GM12878 (cell line): ENCODE results near the gene NLRP10. TPM values are rescaled to one million over a fixed set of nuclear protein-coding genes. Genes with fewer than 3 reads are reported as not detected.
A peak's percentile ranks its signal among the peaks of the same experiment; 100 is the strongest.
"Not testable (repeated sequence)": the region's sequence is repeated elsewhere in the genome, so short reads cannot be mapped to it uniquely, and the experiment has no call there.

Experiments used
- ATAC-seq: fragments of 200-7000 bp; cut with Tn5 transposase; 3 replicates; pipeline ENCODE4 v1.9.1; 2020; ENCODE audit warnings: mild to moderate bottlenecking, moderate library complexity
- BruUV-seq: library from RNA; stranded (reverse); fragments of 400-500 nt; replicated peaks from 2 replicates; lab custom pipeline; 2021; lab: Mats Ljungman, UMichigan
- CTCF ChIA-PET: fragments of 300-600 bp; sonication (Branson Sonifier 250); formaldehyde crosslinking; extraction: SDS; loops from one replicate; lab custom pipeline; 2021; ENCODE audit warnings: inconsistent platforms; lab: Yijun Ruan, JAX
- POLR2A ChIA-PET: fragments of 350-600 bp; formaldehyde crosslinking; extraction: SDS; loops from one replicate; lab custom pipeline; 2021; ENCODE audit warnings: inconsistent platforms; lab: Charles Lee
- RAD21 ChIA-PET: fragments of 300-600 bp; sonication (Branson Sonifier 250); formaldehyde crosslinking; loops from one replicate; lab custom pipeline; 2023; ENCODE audit warnings: antibody characterized with exemption; ENCODE audit not compliant: unreplicated experiment; lab: Charles Lee
- SMC1A ChIA-PET: fragments of 300-600 bp; sonication (Branson Sonifier 250); formaldehyde crosslinking; loops from one replicate; lab custom pipeline; 2023; ENCODE audit not compliant: unreplicated experiment, uncharacterized antibody; lab: Charles Lee
- DNase-seq: peaks from one replicate; pipeline ENCODE4 v3.0.0-alpha.2; 2011; ENCODE audit warnings: low read depth, low spot score
- FAIRE-seq: peaks from 3 replicates; lab custom pipeline; 2011; peaks lifted over from hg19 to GRCh38; lab: Jason Lieb, UNC
- H2AFZ ChIP-seq: 2 replicates; pipeline ENCODE4 v1.6.0; 2011; ENCODE audit warnings: low read depth, low read length, control low read depth; ENCODE audit not compliant: control insufficient read depth
- H3K27ac ChIP-seq: 2 replicates; pipeline ENCODE4 v1.5.1; 2011; ENCODE audit warnings: control low read depth; ENCODE audit not compliant: control insufficient read depth, insufficient read depth
- H3K27me3 ChIP-seq, 2 experiments: replicated peaks in 1 of 2; 2 replicates each; pipeline versions ENCODE4 v1.6.0 to v1.6.1; 2011; ENCODE audit warnings: low read length in 1 of 2; ENCODE audit not compliant: control insufficient read depth in 2 of 2, insufficient read depth in 2 of 2
- H3K36me3 ChIP-seq, 2 experiments: 2 replicates each; pipeline ENCODE4 v1.5.1; 2011; ENCODE audit warnings: low read length in 1 of 2; ENCODE audit not compliant: control insufficient read depth in 2 of 2, insufficient read depth in 2 of 2
- H3K4me1 ChIP-seq: 2 replicates; pipeline ENCODE4 v1.6.1; 2011; ENCODE audit warnings: mild to moderate bottlenecking, low read length, moderate library complexity, mixed read lengths; ENCODE audit not compliant: control insufficient read depth, insufficient read depth
- H3K4me2 ChIP-seq: 2 replicates; pipeline ENCODE4 v1.6.0; 2011; ENCODE audit warnings: control low read depth; ENCODE audit not compliant: control insufficient read depth, insufficient read depth
- H3K4me3 ChIP-seq: fragments of 200-600 bp; sonication (generic); 2 replicates; pipeline ENCODE4 v1.5.1; 2016
- H3K79me2 ChIP-seq: 2 replicates; pipeline ENCODE4 v1.6.0; 2011; ENCODE audit warnings: low read length; ENCODE audit not compliant: control insufficient read depth, insufficient read depth
- H3K9ac ChIP-seq: 2 replicates; pipeline ENCODE4 v1.8.0; 2011; ENCODE audit warnings: low read length, control low read depth, mixed read lengths; ENCODE audit not compliant: control insufficient read depth, insufficient read depth
- H3K9me3 ChIP-seq: replicated peaks from 3 replicates; pipeline ENCODE4 v1.5.1; 2011; ENCODE audit warnings: mild to moderate bottlenecking, low read length; ENCODE audit not compliant: control insufficient read depth, insufficient read depth
- H4K20me1 ChIP-seq: 2 replicates; pipeline ENCODE4 v1.6.0; 2011; ENCODE audit not compliant: control insufficient read depth, insufficient read depth
- CBX5 ChIP-seq: sonication (generic); IDR thresholded peaks from 2 replicates; pipeline ENCODE4 v1.6.1; 2016; ENCODE audit warnings: low read depth, moderate library complexity, mild to moderate bottlenecking, inconsistent platforms
- IKZF2 ChIP-seq, 2 experiments: fragments of 450-650 bp; IDR thresholded peaks; 2 replicates each; pipeline ENCODE4 v1.6.1; 2017; ENCODE audit warnings: mild to moderate bottlenecking in 2 of 2, moderate library complexity in 2 of 2
- POU2F2 ChIP-seq: IDR thresholded peaks from 3 replicates; pipeline ENCODE4 v1.6.1; 2011; ENCODE audit warnings: low read depth, mild to moderate bottlenecking, low read length, borderline replicate concordance
- WRNIP1 ChIP-seq: IDR thresholded peaks from 2 replicates; pipeline ENCODE4 v1.6.1; 2011; ENCODE audit warnings: low read depth, low read length, improper control_type of control experiment, borderline replicate concordance
- ZNF217 ChIP-seq: fragments of 450-650 bp; IDR thresholded peaks from 2 replicates; pipeline ENCODE4 v1.6.1; 2017; ENCODE audit warnings: antibody characterized with exemption, mild to moderate bottlenecking
- WGBS: methylation state at CpG from one replicate; pipeline ENCODE4 v1.1.6; 2016; ENCODE audit warnings: low lambda C conversion rate; ENCODE audit not compliant: insufficient replicate concordance, insufficient coverage; ENCODE audit errors: missing lambda C conversion rate; 5-methylcytosine and 5-hydroxymethylcytosine counted together
- in situ Hi-C: fragments of 300-500 bp; cut with MboI; formaldehyde crosslinking; loops from 9 replicates; pipeline ENCODE4 v1.14.3; 2018; ENCODE audit warnings: mixed read lengths
- intact Hi-C: fragments of 100-400 bp; cut with micrococcal nuclease; formaldehyde crosslinking; loops from one replicate; pipeline ENCODE4 v1.14.2; 2022; ENCODE audit not compliant: unreplicated experiment
- polyA plus RNA-seq, 11 experiments: library from polyadenylated mRNA; depleted of rRNA in 4 of 11; unstranded in 6 of 11; stranded (reverse) in 5 of 11; fragments of >200 nt; fragmentation: Nextera tagmentation in 4 of 11; fragmentation: Illumina TruSeq in 1 of 11; extraction: Ambion mirVana in 4 of 11; extraction: Trizol in 1 of 11; gene quantifications; 1 replicate in 1 of 11; 2 replicates in 10 of 11; pipeline versions ENCODE4 v1.2.1 to v1.2.3, GENCODE V29; 2011 to 2016; ENCODE audit warnings: inconsistent platforms in 2 of 11, missing spikeins in 2 of 11, low read depth in 1 of 11
- total RNA-seq, 4 experiments: library from RNA; depleted of rRNA in 3 of 4; stranded (reverse); fragments of >200 nt in 3 of 4; fragmentation: Illumina TruSeq in 1 of 4; extraction: Trizol in 1 of 4; gene quantifications; 2 replicates each; pipeline versions ENCODE4 v1.2.1 to v1.2.3, GENCODE V29; 2013 to 2021
- TF ChIP-seq, protein P1 (sequence below): IDR thresholded peaks from 2 replicates; pipeline ENCODE4 v1.6.1; 2011; ENCODE audit warnings: mild to moderate bottlenecking, low read depth, low read length, moderate library complexity; ENCODE audit not compliant: insufficient replicate concordance
- TF ChIP-seq, protein P2 (sequence below): fragments of 450-650 bp; IDR thresholded peaks from 2 replicates; pipeline ENCODE4 v1.6.1; 2017; ENCODE audit warnings: mild to moderate bottlenecking, moderate library complexity

Gene NLRP10
- total and polyA plus RNA-seq, 10 of the 15 experiments (the other 5 are each of a cell fraction or from before 2014, with no cell fraction given), result 0.04 TPM; not detected in 9

DNA sequence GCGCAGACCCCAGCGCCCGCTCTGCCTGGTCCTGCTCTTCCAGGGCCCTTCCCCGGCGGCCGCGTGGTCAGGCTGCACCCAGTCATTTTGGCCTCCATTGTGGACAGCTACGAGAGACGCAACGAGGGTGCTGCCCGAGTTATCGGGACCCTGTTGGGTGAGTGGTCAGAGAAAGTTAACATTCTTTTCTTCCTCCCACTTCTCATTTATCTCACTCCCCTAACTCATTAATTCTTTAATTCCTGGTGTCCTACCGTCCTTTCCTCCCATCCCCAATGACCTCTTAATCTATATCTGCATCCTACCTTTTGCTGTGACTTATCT, 22.3 kb upstream of the NLRP10 start:
- in situ Hi-C loops (loop anchor here (5.0 kb wide), 2 partner anchors 95 to 890 kb away; no protein-coding TSS in a partner anchor), intact Hi-C loops (loop anchor here (1.0 to 2.0 kb wide), 2 partner anchors 95 to 889 kb away; no protein-coding TSS in a partner anchor)
- H3K4me2 ChIP-seq, result peak overlapping the region; percentile 93
- not testable (repeated sequence) for H3K36me3 ChIP-seq, H3K27me3 ChIP-seq, H2AFZ ChIP-seq, H3K9me3 ChIP-seq, BruUV-seq, FAIRE-seq, H4K20me1 ChIP-seq, DNase-seq
- H3K27ac ChIP-seq, result peak overlapping the region; percentile 24; the same call in 1 of the 2 replicates
- ChIA-PET RAD21 (interaction anchor here (0.6 to 7.2 kb wide), 12 partner anchors 9 to 889 kb away, joined by 3 to 161 read pairs (median 5); no protein-coding TSS in a partner anchor), CTCF (interaction anchor here (0.7 to 6.2 kb wide), 33 partner anchors 8 to 1759 kb away, joined by 3 to 271 read pairs (median 6); partner anchors contain the start of gene NLRP10), SMC1A (interaction anchor here (0.8 to 6.2 kb wide), 15 partner anchors 9 to 470 kb away, joined by 3 to 190 read pairs (median 7); no protein-coding TSS in a partner anchor), POLR2A (interaction anchor here (1.4 to 2.5 kb wide), 2 partner anchors 10 to 95 kb away, joined by 6 to 29 read pairs; no protein-coding TSS in a partner anchor)
- peak overlapping the region; percentile 36 for H3K9ac ChIP-seq
- peak overlapping the region; percentile 91 for H3K4me3 ChIP-seq
- 0% methylated on average over 13 of the region's 13 CpGs for WGBS
- peak; percentile 38 for ATAC-seq
- H3K4me1 ChIP-seq, result peaks cover 11% of the 10 kb centered on the region
- H3K79me2 ChIP-seq, result peaks cover 32% of the 10 kb centered on the region

DNA sequence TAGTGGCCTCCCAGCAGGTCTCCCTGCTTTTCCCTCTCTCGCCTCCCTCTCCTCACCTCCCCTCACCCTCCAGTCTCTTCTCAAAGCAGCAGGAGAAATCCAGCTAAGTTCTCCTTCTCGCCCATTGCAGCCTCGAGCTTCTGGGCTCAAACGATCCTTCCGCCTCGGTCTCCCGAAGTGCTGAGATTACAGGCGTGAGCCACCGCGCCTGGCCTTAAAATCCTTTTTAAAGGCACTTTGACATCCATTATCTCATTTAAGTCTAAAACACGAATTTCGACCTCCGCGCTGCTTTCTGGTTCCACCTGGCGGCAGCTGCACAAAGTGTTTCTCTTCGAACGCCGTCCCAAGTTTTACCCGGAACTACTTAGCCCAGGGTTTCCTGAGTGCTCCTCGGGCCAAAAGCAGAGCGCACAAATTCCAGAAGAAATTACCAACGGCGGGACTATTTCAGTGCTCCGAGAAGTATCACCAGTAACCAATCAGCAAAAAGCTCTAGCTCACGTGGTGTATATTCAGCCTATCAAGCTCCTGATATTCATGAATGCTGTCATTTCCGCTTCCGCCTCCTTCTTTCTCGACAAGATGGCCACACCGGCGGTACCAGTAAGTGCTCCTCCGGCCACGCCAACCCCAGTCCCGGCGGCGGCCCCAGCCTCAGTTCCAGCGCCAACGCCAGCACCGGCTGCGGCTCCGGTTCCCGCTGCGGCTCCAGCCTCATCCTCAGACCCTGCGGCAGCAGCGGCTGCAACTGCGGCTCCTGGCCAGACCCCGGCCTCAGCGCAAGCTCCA, 21.7 kb upstream of the NLRP10 start, which contains the start of gene EIF3F:
Gene EIF3F (plus strand): TSS at position 570 of the 792 bp plus-strand sequence. CDS start 16 bp downstream, at position 586.
- RAD21 ChIA-PET, result interaction anchor here (0.6 to 7.2 kb wide), 15 partner anchors 9 to 889 kb away, joined by 3 to 161 read pairs (median 4); no protein-coding TSS in a partner anchor
- peak; percentile 95 for ATAC-seq
- Histone ChIP-seq H3K9ac (peak within 1 kb of the TSS; percentile 67), H3K27ac (peak within 1 kb of the TSS; percentile 30), H3K4me2 (peak within 1 kb of the TSS; percentile 93), H3K4me1 (peaks cover 11% of the 10 kb centered on the region), H3K4me3 (peak within 1 kb of the TSS; percentile 91), H4K20me1 (no peaks in the 10 kb centered on the region), H3K79me2 (peaks cover 32% of the 10 kb centered on the region), H3K36me3 (peaks cover 2 to 8% of the 10 kb centered on the region in 2 experiments; a peak in 3 of 4 replicates), H2AFZ (peak within 1 kb of the TSS; percentile 92), H3K9me3 (no peaks in the 10 kb centered on the region), H3K27me3 (no peaks in the 10 kb centered on the region)
- SMC1A ChIA-PET, result interaction anchor here (0.6 to 6.2 kb wide), 22 partner anchors 9 to 1061 kb away, joined by 3 to 190 read pairs (median 4); partner anchors contain the start of gene ZNF215
- WGBS, result under 1% methylated on average over 47 of the region's 47 CpGs
- intact Hi-C loops, result loop anchor here (1.0 to 2.0 kb wide), 2 partner anchors 95 to 888 kb away; no protein-coding TSS in a partner anchor
- in situ Hi-C loops, result loop anchor here (5.0 kb wide), 2 partner anchors 95 to 890 kb away; no protein-coding TSS in a partner anchor
- peak; percentile 96 for FAIRE-seq
- BruUV-seq, result no TSS peak
- CTCF ChIA-PET, result interaction anchor here (0.7 to 6.2 kb wide), 35 partner anchors 9 to 1758 kb away, joined by 3 to 271 read pairs (median 5); partner anchors contain the start of gene NLRP10
- POLR2A ChIA-PET, result interaction anchor here (0.5 to 2.5 kb wide), 4 partner anchors 9 to 1382 kb away, joined by 5 to 29 read pairs (median 6); no protein-coding TSS in a partner anchor
- peak; percentile 100 for DNase-seq
- no peak for TF ChIP-seq ZNF217
- peak; percentile 85; the same call in 1 of the 2 replicates for TF ChIP-seq WRNIP1
- TF ChIP-seq, protein P1, sequence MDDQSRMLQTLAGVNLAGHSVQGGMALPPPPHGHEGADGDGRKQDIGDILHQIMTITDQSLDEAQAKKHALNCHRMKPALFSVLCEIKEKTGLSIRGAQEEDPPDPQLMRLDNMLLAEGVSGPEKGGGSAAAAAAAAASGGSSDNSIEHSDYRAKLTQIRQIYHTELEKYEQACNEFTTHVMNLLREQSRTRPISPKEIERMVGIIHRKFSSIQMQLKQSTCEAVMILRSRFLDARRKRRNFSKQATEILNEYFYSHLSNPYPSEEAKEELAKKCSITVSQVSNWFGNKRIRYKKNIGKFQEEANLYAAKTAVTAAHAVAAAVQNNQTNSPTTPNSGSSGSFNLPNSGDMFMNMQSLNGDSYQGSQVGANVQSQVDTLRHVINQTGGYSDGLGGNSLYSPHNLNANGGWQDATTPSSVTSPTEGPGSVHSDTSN, result peak; percentile 44
- TF ChIP-seq, protein P2, sequence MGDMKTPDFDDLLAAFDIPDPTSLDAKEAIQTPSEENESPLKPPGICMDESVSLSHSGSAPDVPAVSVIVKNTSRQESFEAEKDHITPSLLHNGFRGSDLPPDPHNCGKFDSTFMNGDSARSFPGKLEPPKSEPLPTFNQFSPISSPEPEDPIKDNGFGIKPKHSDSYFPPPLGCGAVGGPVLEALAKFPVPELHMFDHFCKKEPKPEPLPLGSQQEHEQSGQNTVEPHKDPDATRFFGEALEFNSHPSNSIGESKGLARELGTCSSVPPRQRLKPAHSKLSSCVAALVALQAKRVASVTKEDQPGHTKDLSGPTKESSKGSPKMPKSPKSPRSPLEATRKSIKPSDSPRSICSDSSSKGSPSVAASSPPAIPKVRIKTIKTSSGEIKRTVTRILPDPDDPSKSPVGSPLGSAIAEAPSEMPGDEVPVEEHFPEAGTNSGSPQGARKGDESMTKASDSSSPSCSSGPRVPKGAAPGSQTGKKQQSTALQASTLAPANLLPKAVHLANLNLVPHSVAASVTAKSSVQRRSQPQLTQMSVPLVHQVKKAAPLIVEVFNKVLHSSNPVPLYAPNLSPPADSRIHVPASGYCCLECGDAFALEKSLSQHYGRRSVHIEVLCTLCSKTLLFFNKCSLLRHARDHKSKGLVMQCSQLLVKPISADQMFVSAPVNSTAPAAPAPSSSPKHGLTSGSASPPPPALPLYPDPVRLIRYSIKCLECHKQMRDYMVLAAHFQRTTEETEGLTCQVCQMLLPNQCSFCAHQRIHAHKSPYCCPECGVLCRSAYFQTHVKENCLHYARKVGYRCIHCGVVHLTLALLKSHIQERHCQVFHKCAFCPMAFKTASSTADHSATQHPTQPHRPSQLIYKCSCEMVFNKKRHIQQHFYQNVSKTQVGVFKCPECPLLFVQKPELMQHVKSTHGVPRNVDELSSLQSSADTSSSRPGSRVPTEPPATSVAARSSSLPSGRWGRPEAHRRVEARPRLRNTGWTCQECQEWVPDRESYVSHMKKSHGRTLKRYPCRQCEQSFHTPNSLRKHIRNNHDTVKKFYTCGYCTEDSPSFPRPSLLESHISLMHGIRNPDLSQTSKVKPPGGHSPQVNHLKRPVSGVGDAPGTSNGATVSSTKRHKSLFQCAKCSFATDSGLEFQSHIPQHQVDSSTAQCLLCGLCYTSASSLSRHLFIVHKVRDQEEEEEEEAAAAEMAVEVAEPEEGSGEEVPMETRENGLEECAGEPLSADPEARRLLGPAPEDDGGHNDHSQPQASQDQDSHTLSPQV, result 0 out of 2 replicates have a peak, but pooled peaks have one; percentile 52
- peak; percentile 63 to 70; a peak in 3 of 4 replicates for TF ChIP-seq IKZF2 (IDR thresholded peaks at IDR 0.05)
- TF ChIP-seq CBX5, result peak; percentile 95
- peak; percentile 86 for TF ChIP-seq POU2F2
